ENCODE measurements around the gene DMRTA2. TPM values are rescaled to one million over a fixed set of nuclear protein-coding genes. Genes with fewer than 3 reads are reported as not detected.

The DMRTA2 gene
- total and polyA plus RNA-seq, 2 of the 8 experiments (the other 6 are each of a cell fraction or from before 2014, with no cell fraction given), result not detected

- TF ChIP-seq RNF2 (IDR thresholded peaks at IDR 0.05; ENCODE audit: borderline replicate concordance, low read depth, low read length, missing control alignments, poor library complexity, severe bottlenecking) (peak; percentile 59), RBBP5 (IDR thresholded peaks at IDR 0.05; ENCODE audit: borderline replicate concordance, low read depth, low read length) (0 out of 2 replicates have a peak, but pooled peaks have one; percentile 5)
Measured at GRCh38 chr1:50415235-50416149, 7.8 kb downstream of the DMRTA2 start (continued).

Measured in H1 (cell line).